K562 (cell line): Measurements from ENCODE around the gene HSD11B2.

Experiments
- HDAC1 ChIP-seq, 2 experiments: fragments of 450-650 bp; IDR thresholded peaks; 2 replicates each; pipeline ENCODE4 v1.6.1; 2016 to 2017; ENCODE audit warnings: inconsistent platforms in 1 of 2, mild to moderate bottlenecking in 1 of 2, moderate library complexity in 1 of 2
- JUND ChIP-seq, 2 experiments: IDR thresholded peaks; 2 replicates in 1 of 2; 3 replicates in 1 of 2; pipeline ENCODE4 v1.6.1; 2011; ENCODE audit warnings: borderline replicate concordance in 2 of 2, low read depth in 2 of 2, low read length in 2 of 2, improper control_type of control experiment in 1 of 2, missing biosample characterization in 1 of 2, missing genetic modification characterization in 1 of 2, missing genetic modification reagents in 1 of 2
- NRF1 ChIP-seq, 2 experiments: fragments of 450-650 bp; IDR thresholded peaks in 1 of 2; conservative IDR thresholded peaks in 1 of 2; 2 replicates each; pipeline ENCODE4 v1.6.1; 2014; ENCODE audit warnings: mild to moderate bottlenecking in 2 of 2
- POLR2AphosphoS5 ChIP-seq: IDR thresholded peaks from 2 replicates; pipeline ENCODE4 v1.6.1; 2011; ENCODE audit warnings: mild to moderate bottlenecking, low read depth, low read length, moderate library complexity; ENCODE audit not compliant: control insufficient read depth, insufficient read depth
- TF ChIP-seq, protein P1 (sequence below): fragments of 450-650 bp; IDR thresholded peaks from 2 replicates; pipeline ENCODE4 v1.6.1; 2016
- TF ChIP-seq, protein P2 (sequence below), 3 experiments: IDR thresholded peaks in 2 of 3; conservative IDR thresholded peaks in 1 of 3; 2 replicates each; pipeline ENCODE4 v1.5.1; 2011 to 2012; ENCODE audit warnings: low read length in 3 of 3, mild to moderate bottlenecking in 3 of 3, control low read depth in 2 of 3, improper control_type of control experiment in 1 of 3, inconsistent platforms in 1 of 3, low read depth in 1 of 3, mixed read lengths in 1 of 3, moderate library complexity in 1 of 3; ENCODE audit not compliant: insufficient read depth in 2 of 3

DNA sequence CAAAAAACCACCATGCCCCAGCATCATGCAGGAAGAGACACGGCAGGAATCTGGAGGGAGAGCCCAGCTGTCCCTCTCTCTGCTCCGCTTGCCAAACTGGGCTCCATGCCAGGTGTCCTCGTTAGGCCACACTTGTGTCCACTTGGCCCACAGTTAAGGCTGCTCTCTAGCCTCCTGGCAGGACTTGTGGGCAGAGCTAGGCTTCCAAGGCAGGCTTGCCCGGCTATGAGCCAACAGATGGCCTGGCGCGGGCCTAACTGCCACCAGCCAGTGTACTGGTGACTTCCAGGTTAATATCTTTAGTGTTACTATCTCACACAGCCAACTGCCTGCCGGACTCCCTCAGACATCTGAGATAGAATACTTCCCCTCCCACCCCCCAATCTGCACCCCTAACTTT, 39.4 kb downstream of the HSD11B2 start:
- TF ChIP-seq, protein P1, sequence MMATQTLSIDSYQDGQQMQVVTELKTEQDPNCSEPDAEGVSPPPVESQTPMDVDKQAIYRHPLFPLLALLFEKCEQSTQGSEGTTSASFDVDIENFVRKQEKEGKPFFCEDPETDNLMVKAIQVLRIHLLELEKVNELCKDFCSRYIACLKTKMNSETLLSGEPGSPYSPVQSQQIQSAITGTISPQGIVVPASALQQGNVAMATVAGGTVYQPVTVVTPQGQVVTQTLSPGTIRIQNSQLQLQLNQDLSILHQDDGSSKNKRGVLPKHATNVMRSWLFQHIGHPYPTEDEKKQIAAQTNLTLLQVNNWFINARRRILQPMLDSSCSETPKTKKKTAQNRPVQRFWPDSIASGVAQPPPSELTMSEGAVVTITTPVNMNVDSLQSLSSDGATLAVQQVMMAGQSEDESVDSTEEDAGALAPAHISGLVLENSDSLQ, result no peak
- TF ChIP-seq JUND (IDR thresholded peaks at IDR 0.05; ENCODE audit: borderline replicate concordance, low read depth, low read length) (no peak), JUND (tag; IDR thresholded peaks at IDR 0.05; ENCODE audit: borderline replicate concordance, low read depth, low read length) (no peak), NRF1 (conservative IDR thresholded peaks at IDR 0.05 in 1 of 2, IDR thresholded peaks at IDR 0.05 in 1 of 2) (no peak), HDAC1 (IDR thresholded peaks at IDR 0.05) (no peak), POLR2AphosphoS5 (no peak)
- TF ChIP-seq, protein P2, sequence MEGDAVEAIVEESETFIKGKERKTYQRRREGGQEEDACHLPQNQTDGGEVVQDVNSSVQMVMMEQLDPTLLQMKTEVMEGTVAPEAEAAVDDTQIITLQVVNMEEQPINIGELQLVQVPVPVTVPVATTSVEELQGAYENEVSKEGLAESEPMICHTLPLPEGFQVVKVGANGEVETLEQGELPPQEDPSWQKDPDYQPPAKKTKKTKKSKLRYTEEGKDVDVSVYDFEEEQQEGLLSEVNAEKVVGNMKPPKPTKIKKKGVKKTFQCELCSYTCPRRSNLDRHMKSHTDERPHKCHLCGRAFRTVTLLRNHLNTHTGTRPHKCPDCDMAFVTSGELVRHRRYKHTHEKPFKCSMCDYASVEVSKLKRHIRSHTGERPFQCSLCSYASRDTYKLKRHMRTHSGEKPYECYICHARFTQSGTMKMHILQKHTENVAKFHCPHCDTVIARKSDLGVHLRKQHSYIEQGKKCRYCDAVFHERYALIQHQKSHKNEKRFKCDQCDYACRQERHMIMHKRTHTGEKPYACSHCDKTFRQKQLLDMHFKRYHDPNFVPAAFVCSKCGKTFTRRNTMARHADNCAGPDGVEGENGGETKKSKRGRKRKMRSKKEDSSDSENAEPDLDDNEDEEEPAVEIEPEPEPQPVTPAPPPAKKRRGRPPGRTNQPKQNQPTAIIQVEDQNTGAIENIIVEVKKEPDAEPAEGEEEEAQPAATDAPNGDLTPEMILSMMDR (IDR thresholded peaks at IDR 0.05 in 2 of 3, conservative IDR thresholded peaks at IDR 0.05 in 1 of 3; ENCODE audit: insufficient read depth in 2 of 3, low read depth in 1 of 3, low read length in 3 of 3), result no peak
